SK-N-MC (cell line): Measurements from ENCODE around the gene CLDN6.

ENCODE experiments used
- EZH2 ChIP-seq: fragments of 200-600 bp; sonication (generic); IDR thresholded peaks from one replicate; pipeline ENCODE4 v1.6.1; 2017; ENCODE audit warnings: antibody characterized with exemption
- POLR2AphosphoS5 ChIP-seq: IDR thresholded peaks from 2 replicates; pipeline ENCODE4 v1.6.1; 2012; ENCODE audit warnings: mild to moderate bottlenecking, low read depth, low read length, borderline replicate concordance

GRCh38 chr16:3050487-3050886, 32.5 kb upstream of the CLDN6 start:
- TF ChIP-seq POLR2AphosphoS5 (no peak), EZH2 (no peak)
